Measurements from ENCODE around the gene STK25. TPM values are rescaled to one million over a fixed set of nuclear protein-coding genes. Genes with fewer than 3 reads are reported as not detected.
A peak's percentile ranks its signal among the peaks of the same experiment; 100 is the strongest.

The STK25 gene
- total RNA-seq, 1 donor, result 227 TPM

- peak overlapping the region; percentile 69 for H2AFZ ChIP-seq (ENCODE audit: low read length)
- TF ChIP-seq CTCF (IDR thresholded peaks at IDR 0.05; ENCODE audit: extremely low read depth, low read depth, low read length), result no peak
- H4K20me1 ChIP-seq (ENCODE audit: insufficient read depth, low read length), result no peaks in the 10 kb centered on the region
- no peaks in the 10 kb centered on the region for H3K9me3 ChIP-seq (ENCODE audit: low read depth, low read length)
- H3K36me3 ChIP-seq (ENCODE audit: insufficient read depth, low read length), result no peaks in the 10 kb centered on the region
- peaks cover 13% of the 10 kb centered on the region for H3K4me1 ChIP-seq (ENCODE audit: insufficient read depth, low read length)
- peak; percentile 72 for DNase-seq (ENCODE audit: insufficient read length, low spot score, missing footprints)
- peaks cover 15% of the 10 kb centered on the region for H3K27me3 ChIP-seq (ENCODE audit: insufficient read depth, low read length)
- H3K79me2 ChIP-seq (ENCODE audit: insufficient read depth, low read length), result no peaks in the 10 kb centered on the region
- H3K27ac ChIP-seq (ENCODE audit: low read depth, low read length), result no peak overlapping the region
- peak overlapping the region; percentile 56 for H3K4me2 ChIP-seq (ENCODE audit: insufficient read depth, low read length)
- peak overlapping the region; percentile 35 for H3K4me3 ChIP-seq (ENCODE audit: insufficient read depth, low read length)
Observed at GRCh38 chr2:241519669-241520068, 11.3 kb upstream of the STK25 start.

GRCh38 chr2:241517297-241517696 is 8.9 kb upstream of the STK25 start:
- Histone ChIP-seq H3K79me2 (ENCODE audit: insufficient read depth, low read length) (no peaks in the 10 kb centered on the region), H2AFZ (ENCODE audit: low read length) (no peak overlapping the region), H3K27ac (ENCODE audit: low read depth, low read length) (no peak overlapping the region), H3K9me3 (ENCODE audit: low read depth, low read length) (no peaks in the 10 kb centered on the region), H3K27me3 (ENCODE audit: insufficient read depth, low read length) (peaks cover 15% of the 10 kb centered on the region), H3K4me2 (ENCODE audit: insufficient read depth, low read length) (no peak overlapping the region), H3K4me1 (ENCODE audit: insufficient read depth, low read length) (peaks cover 13% of the 10 kb centered on the region), H3K36me3 (ENCODE audit: insufficient read depth, low read length) (no peaks in the 10 kb centered on the region), H4K20me1 (ENCODE audit: insufficient read depth, low read length) (no peaks in the 10 kb centered on the region), H3K4me3 (ENCODE audit: insufficient read depth, low read length) (no peak overlapping the region)
- DNase-seq (ENCODE audit: insufficient read length, low spot score, missing footprints), result no peak
- no peak for TF ChIP-seq CTCF (IDR thresholded peaks at IDR 0.05; ENCODE audit: extremely low read depth, low read depth, low read length)

GRCh38 chr2:241516520-241516965 is 8.2 kb upstream of the STK25 start:
- Histone ChIP-seq H3K4me1 (ENCODE audit: insufficient read depth, low read length) (peaks cover 13% of the 10 kb centered on the region), H3K27me3 (ENCODE audit: insufficient read depth, low read length) (peaks cover 15% of the 10 kb centered on the region), H4K20me1 (ENCODE audit: insufficient read depth, low read length) (no peaks in the 10 kb centered on the region), H3K4me2 (ENCODE audit: insufficient read depth, low read length) (no peak overlapping the region), H2AFZ (ENCODE audit: low read length) (no peak overlapping the region), H3K27ac (ENCODE audit: low read depth, low read length) (no peak overlapping the region), H3K36me3 (ENCODE audit: insufficient read depth, low read length) (no peaks in the 10 kb centered on the region), H3K9me3 (ENCODE audit: low read depth, low read length) (no peaks in the 10 kb centered on the region), H3K79me2 (ENCODE audit: insufficient read depth, low read length) (no peaks in the 10 kb centered on the region), H3K4me3 (ENCODE audit: insufficient read depth, low read length) (no peak overlapping the region)
- peak; percentile 41 for DNase-seq (ENCODE audit: insufficient read length, low spot score, missing footprints)
- no peak for TF ChIP-seq CTCF (IDR thresholded peaks at IDR 0.05; ENCODE audit: extremely low read depth, low read depth, low read length)

GRCh38 chr2:241514986-241515737 is 6.8 kb upstream of the STK25 start:
- Histone ChIP-seq H2AFZ (ENCODE audit: low read length) (peak overlapping the region; percentile 71), H3K4me3 (ENCODE audit: insufficient read depth, low read length) (no peak overlapping the region), H3K4me1 (ENCODE audit: insufficient read depth, low read length) (peaks cover 13% of the 10 kb centered on the region), H3K36me3 (ENCODE audit: insufficient read depth, low read length) (no peaks in the 10 kb centered on the region), H3K79me2 (ENCODE audit: insufficient read depth, low read length) (no peaks in the 10 kb centered on the region), H3K4me2 (ENCODE audit: insufficient read depth, low read length) (peak overlapping the region; percentile 27), H3K9me3 (ENCODE audit: low read depth, low read length) (no peaks in the 10 kb centered on the region), H3K27me3 (ENCODE audit: insufficient read depth, low read length) (peaks cover 10% of the 10 kb centered on the region), H4K20me1 (ENCODE audit: insufficient read depth, low read length) (no peaks in the 10 kb centered on the region), H3K27ac (ENCODE audit: low read depth, low read length) (peak overlapping the region; percentile 2)
- no peak for TF ChIP-seq CTCF (IDR thresholded peaks at IDR 0.05; ENCODE audit: extremely low read depth, low read depth, low read length)
- DNase-seq (ENCODE audit: insufficient read length, low spot score, missing footprints), result peak; percentile 61

Measured in osteoblast (primary cell).